Left lung (tissue), 10 donors: ENCODE data around the gene NAV2. TPM values are rescaled to one million over a fixed set of nuclear protein-coding genes. Genes with fewer than 3 reads are reported as not detected.
A peak's percentile ranks its signal among the peaks of the same experiment; 100 is the strongest.

Experiments used
- ATAC-seq: fragments of 200-7000 bp; cut with Tn5 transposase; one replicate; pipeline ENCODE4 v1.9.1; 2020; ENCODE audit warnings: moderate library complexity
- DNase-seq, 4 donors: peaks; one replicate each; pipeline ENCODE4 v3.0.0-alpha.2; 2013 to 2020
- H3K27ac ChIP-seq, 2 donors: fragments of 200-600 bp; sonication (generic) in 1 of 2; one replicate each; pipeline versions ENCODE4 v1.5.0 to v1.8.0; 2020 to 2021
- H3K27me3 ChIP-seq, 2 donors: fragments of 200-600 bp; sonication (generic) in 1 of 2; one replicate each; pipeline versions ENCODE4 v1.5.0 to v1.8.0; 2020 to 2021
- H3K36me3 ChIP-seq, 2 donors: fragments of 200-600 bp; sonication (generic) in 1 of 2; one replicate each; pipeline versions ENCODE4 v1.5.0 to v1.8.0; 2020 to 2021
- H3K4me1 ChIP-seq, 2 donors: fragments of 200-600 bp; one replicate each; pipeline ENCODE4 v1.8.0; 2021
- H3K4me3 ChIP-seq, 2 donors: fragments of 200-600 bp; sonication (generic) in 1 of 2; one replicate each; pipeline versions ENCODE4 v1.5.0 to v1.8.0; 2020 to 2021; ENCODE audit warnings: mild to moderate bottlenecking in 1 of 2
- H3K9me3 ChIP-seq, 2 donors: fragments of 200-600 bp; sonication (generic) in 1 of 2; one replicate each; pipeline versions ENCODE4 v1.5.0 to v1.8.0; 2020 to 2021
- intact Hi-C, 2 donors: fragments of 100-400 bp; cut with DNase I; formaldehyde crosslinking; loops; one replicate each; pipeline versions ENCODE4 v1.11.2 to v1.14.2; 2022
- polyA plus RNA-seq, 6 donors: library from polyadenylated mRNA; unstranded; fragments of 120-200 nt; gene quantifications; one replicate each; pipeline ENCODE4 v1.2.1, GENCODE V29; 2013; ENCODE audit not compliant: insufficient read length in 6 of 6
- total RNA-seq, 2 donors: library from RNA; stranded (reverse); fragmentation: NEBNext Ultra II Directional; extraction: Animal tissue kit (Norgen Biotek cat#: 25700); gene quantifications; one replicate each; pipeline ENCODE4 v1.2.1, GENCODE V29; 2021
- TF ChIP-seq, protein P1 (sequence below), 2 donors: fragments of 200-600 bp; sonication (generic) in 1 of 2; IDR thresholded peaks; one replicate each; pipeline versions ENCODE4 v1.5.0 to v1.8.0; 2021; ENCODE audit warnings: antibody characterized with exemption in 2 of 2
- donor health status: DM: no; HTN: yes; CAD: no.
- donor health status: DM: no; HTN: no; CAD: no.

Gene NAV2
- total and polyA plus RNA-seq, 8 donors, result 18.0 to 59.9 (median 23.1) TPM

DNA sequence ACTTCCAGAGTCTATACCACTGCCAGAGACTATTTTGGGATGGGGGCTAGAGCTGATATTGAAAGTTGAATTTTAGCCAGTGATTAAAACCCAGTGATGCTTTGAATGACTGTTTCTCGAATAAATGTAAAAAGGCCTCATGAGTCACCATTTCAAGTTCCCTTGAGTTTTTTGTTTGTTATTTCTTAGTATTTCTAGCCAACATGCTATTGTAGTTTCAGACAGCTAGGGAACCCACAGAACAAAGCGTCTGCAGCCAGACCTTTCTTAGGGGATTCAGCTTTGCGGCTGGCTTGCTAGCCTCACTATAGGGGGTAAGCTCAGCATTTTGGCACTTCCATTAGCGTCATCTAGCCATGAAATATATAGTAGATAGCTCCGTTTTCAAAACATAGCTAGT lies 381.1 kb downstream of the NAV2 start:
- peaks cover 0 to 25% of the 10 kb centered on the region in 2 donors for H3K36me3 ChIP-seq
- no peak overlapping the region for H3K4me3 ChIP-seq
- ATAC-seq (no peak), DNase-seq (no peak)
- TF ChIP-seq, protein P1, sequence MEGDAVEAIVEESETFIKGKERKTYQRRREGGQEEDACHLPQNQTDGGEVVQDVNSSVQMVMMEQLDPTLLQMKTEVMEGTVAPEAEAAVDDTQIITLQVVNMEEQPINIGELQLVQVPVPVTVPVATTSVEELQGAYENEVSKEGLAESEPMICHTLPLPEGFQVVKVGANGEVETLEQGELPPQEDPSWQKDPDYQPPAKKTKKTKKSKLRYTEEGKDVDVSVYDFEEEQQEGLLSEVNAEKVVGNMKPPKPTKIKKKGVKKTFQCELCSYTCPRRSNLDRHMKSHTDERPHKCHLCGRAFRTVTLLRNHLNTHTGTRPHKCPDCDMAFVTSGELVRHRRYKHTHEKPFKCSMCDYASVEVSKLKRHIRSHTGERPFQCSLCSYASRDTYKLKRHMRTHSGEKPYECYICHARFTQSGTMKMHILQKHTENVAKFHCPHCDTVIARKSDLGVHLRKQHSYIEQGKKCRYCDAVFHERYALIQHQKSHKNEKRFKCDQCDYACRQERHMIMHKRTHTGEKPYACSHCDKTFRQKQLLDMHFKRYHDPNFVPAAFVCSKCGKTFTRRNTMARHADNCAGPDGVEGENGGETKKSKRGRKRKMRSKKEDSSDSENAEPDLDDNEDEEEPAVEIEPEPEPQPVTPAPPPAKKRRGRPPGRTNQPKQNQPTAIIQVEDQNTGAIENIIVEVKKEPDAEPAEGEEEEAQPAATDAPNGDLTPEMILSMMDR (IDR thresholded peaks at IDR 0.05), result no peak
- no peak overlapping the region for H3K27ac ChIP-seq
- no peaks in the 10 kb centered on the region for H3K27me3 ChIP-seq
- peaks cover 0 to 17% of the 10 kb centered on the region in 2 donors for H3K4me1 ChIP-seq
- H3K9me3 ChIP-seq, result no peaks in the 10 kb centered on the region
- intact Hi-C loops, result no loop called here

DNA sequence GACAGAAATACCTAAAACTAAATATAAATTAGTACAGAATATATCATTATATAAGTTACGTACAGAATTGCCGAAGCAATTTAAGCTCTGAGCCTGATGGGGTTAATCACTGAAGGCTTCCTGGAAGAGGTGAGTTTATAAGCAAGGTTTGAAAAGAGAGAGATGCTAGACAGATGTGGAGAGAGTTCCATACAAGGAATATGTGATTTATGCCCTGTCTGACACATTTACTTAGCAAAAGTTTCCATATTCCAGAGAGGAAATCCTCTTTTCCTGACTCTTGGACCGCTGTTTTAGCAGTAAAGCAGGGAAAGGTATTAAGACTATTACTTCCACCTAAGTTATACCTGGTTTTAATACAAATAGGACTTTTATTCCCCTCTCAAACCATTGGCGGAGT lies 382.6 kb downstream of the NAV2 start:
- DNase-seq (no peak), ATAC-seq (no peak)
- Histone ChIP-seq H3K27me3 (no peaks in the 10 kb centered on the region), H3K27ac (no peak overlapping the region), H3K4me3 (no peak overlapping the region), H3K4me1 (peaks cover 0 to 5% of the 10 kb centered on the region in 2 donors), H3K9me3 (no peaks in the 10 kb centered on the region), H3K36me3 (peaks cover 0 to 33% of the 10 kb centered on the region in 2 donors)
- TF ChIP-seq, protein P1 (IDR thresholded peaks at IDR 0.05), result no peak
- intact Hi-C loops, result no loop called here

DNA sequence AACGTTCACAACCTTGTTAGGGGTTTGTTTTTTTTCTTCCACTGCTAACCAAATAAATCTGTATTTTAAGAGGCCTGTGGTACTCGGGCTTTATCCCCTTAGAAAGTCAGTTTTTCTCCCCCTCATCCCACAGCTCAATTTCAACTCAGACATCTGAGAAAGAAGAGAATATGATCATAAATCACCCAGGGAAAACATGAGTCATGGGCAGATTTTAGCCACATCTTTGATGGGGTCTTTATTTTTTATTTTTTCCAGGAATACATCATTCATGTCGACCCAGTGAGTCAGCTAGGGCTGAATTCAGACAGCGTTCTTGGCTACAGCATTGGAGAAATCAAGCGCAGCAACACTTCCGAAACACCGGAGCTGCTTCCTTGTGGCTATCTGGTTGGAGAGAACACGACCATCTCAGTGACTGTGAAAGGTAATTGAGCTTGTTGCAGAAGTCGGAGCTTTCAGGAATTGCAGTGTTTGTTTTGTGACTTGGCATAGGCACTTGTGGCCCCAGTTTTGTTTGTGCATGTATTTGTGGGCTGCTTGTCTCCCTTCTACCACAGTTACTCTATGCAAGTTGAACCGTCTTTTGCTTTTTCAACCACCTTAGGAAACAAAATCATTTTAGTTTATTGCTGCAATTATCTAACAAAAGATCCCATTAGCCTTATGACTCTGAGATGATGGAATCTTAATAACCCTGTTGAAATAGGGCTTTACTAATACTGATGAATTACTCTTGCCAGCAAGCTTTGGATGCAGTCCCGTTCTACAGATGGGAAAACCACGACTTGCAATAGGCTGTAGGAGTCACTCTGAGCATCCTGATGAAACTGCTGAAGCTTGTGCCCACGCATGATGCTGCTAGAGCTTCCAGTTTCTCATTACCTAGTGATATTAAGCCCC lies 384.9 kb downstream of the NAV2 start:
- TF ChIP-seq, protein P1 (IDR thresholded peaks at IDR 0.05), result no peak
- DNase-seq, result peak in 1 of 4 donors; percentile 18

DNA sequence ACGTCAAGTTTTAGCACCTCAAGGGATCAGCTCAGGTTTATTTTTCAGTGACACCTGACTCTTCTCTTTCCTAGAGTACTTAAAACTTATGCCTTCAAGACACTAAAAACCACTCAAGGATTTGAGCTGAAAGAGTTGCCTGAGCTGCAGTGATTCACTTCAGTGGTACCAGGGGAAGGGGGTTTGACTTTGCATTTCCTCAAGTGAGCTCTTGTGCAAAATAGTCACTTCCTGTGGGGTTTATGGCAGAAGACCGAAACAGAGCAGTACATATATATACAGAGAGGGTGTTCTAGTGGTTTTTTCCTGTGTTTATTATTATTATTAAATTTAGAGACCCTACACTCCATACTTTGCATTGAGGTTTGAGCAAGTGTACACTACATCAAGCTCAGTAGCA lies 386.9 kb downstream of the NAV2 start:
- no peak for DNase-seq
- TF ChIP-seq, protein P1 (IDR thresholded peaks at IDR 0.05), result no peak
- H3K9me3 ChIP-seq, result no peaks in the 10 kb centered on the region
- no peaks in the 10 kb centered on the region for H3K27me3 ChIP-seq
- H3K4me1 ChIP-seq, result peaks cover 0 to 5% of the 10 kb centered on the region in 2 donors
- H3K27ac ChIP-seq, result no peak overlapping the region
- H3K36me3 ChIP-seq, result peaks cover 0 to 58% of the 10 kb centered on the region in 2 donors
- H3K4me3 ChIP-seq, result no peak overlapping the region
- intact Hi-C loops, result no loop called here
- ATAC-seq, result no peak

More for the DNA sequence above, 384.9 kb downstream of the NAV2 start:
- Histone ChIP-seq H3K4me3 (no peak overlapping the region), H3K27me3 (no peaks in the 10 kb centered on the region), H3K9me3 (no peaks in the 10 kb centered on the region), H3K27ac (peak overlapping the region in 1 of 2 donors; percentile 67), H3K36me3 (peaks cover 0 to 40% of the 10 kb centered on the region in 2 donors), H3K4me1 (peaks cover 0 to 5% of the 10 kb centered on the region in 2 donors)
- intact Hi-C loops, result no loop called here
- ATAC-seq, result peak; percentile 76

DNA sequence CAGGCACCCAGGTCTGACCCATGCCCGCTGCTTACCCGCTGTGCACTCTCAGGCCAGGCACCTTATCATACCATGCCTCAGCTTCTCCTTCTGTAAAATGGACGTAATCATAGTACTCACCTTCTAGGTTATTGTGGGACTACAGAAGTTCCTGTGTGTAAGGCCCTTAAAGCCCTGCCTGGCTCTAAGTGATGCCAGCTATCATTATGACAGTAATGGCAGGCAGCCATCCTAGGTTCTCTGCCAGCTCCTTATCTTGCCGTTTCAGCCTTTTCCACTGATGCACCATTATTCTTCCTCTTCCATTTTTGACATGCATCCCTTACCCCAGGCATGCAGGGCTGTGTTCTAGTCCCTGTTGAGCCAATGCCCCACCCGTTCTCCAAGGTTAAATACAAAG lies 389.8 kb downstream of the NAV2 start:
- Histone ChIP-seq H3K36me3 (peaks cover 0 to 57% of the 10 kb centered on the region in 2 donors), H3K27ac (no peak overlapping the region), H3K4me1 (peaks cover 0 to 5% of the 10 kb centered on the region in 2 donors), H3K4me3 (no peak overlapping the region), H3K9me3 (no peaks in the 10 kb centered on the region), H3K27me3 (no peaks in the 10 kb centered on the region)
- DNase-seq (no peak), ATAC-seq (no peak)
- intact Hi-C loops, result no loop called here
- TF ChIP-seq, protein P1 (IDR thresholded peaks at IDR 0.05), result no peak
